WTC11 (cell line): Measurements from ENCODE around the gene CEP104. TPM values are rescaled to one million over a fixed set of nuclear protein-coding genes. Genes with fewer than 3 reads are reported as not detected.

Experiments used
- ATAC-seq: fragments of 200-7000 bp; cut with Tn5 transposase; 2 replicates; pipeline ENCODE4 v1.10.0; 2021; ENCODE audit warnings: mild to moderate bottlenecking, moderate library complexity
- CTCF ChIA-PET: fragments of 300-600 bp; sonication (Branson Sonifier 250); formaldehyde crosslinking; loops from one replicate; lab custom pipeline; 2021; ENCODE audit warnings: antibody characterized with exemption; lab: Charles Lee
- POLR2A ChIA-PET: fragments of 350-600 bp; sonication (Branson Sonifier 250); formaldehyde crosslinking; loops from one replicate; lab custom pipeline; 2021; ENCODE audit warnings: antibody characterized with exemption; lab: Charles Lee
- DNase-seq: peaks from one replicate; pipeline ENCODE4 v3.0.0; 2021; ENCODE audit warnings: low spot score
- H3K27ac Mint-ChIP-seq: 2 replicates; pipeline ENCODE4 v1.8.0; 2021; ENCODE audit warnings: mixed read lengths
- H3K27me3 Mint-ChIP-seq: 2 replicates; pipeline ENCODE4 v1.8.0; 2021; ENCODE audit warnings: low read depth, mild to moderate bottlenecking, moderate library complexity, mixed read lengths
- H3K36me3 Mint-ChIP-seq: 2 replicates; pipeline ENCODE4 v1.8.0; 2021; ENCODE audit warnings: mixed read lengths
- H3K4me1 Mint-ChIP-seq: 2 replicates; pipeline ENCODE4 v1.8.0; 2022; ENCODE audit warnings: mixed read lengths
- H3K4me3 Mint-ChIP-seq: 2 replicates; pipeline ENCODE4 v1.8.0; 2021; ENCODE audit warnings: mild to moderate bottlenecking, moderate library complexity, mixed read lengths
- H3K9me3 Mint-ChIP-seq: 2 replicates; pipeline ENCODE4 v1.8.0; 2021; ENCODE audit warnings: mixed read lengths
- ARID4B ChIP-seq: sonication (generic); formaldehyde crosslinking; IDR thresholded peaks from 2 replicates; pipeline ENCODE4 v1.8.0; 2023; ENCODE audit warnings: missing genetic modification reagents, mild to moderate bottlenecking, borderline replicate concordance
- CDX4 ChIP-seq: fragments of 250-450 bp; sonication (Bioruptor Pico); IDR thresholded peaks from 2 replicates; pipeline ENCODE4 v1.9.0; 2021; ENCODE audit warnings: moderate library complexity, mild to moderate bottlenecking, inconsistent platforms, borderline replicate concordance
- CREM ChIP-seq: sonication (generic); formaldehyde crosslinking; IDR thresholded peaks from 2 replicates; pipeline ENCODE4 v1.8.1; 2022; ENCODE audit warnings: mild to moderate bottlenecking, missing genetic modification reagents, moderate library complexity
- HMGA2 ChIP-seq: fragments of 250-450 bp; sonication (Bioruptor Pico); IDR thresholded peaks from 2 replicates; pipeline ENCODE4 v1.4.0; 2021; ENCODE audit warnings: mild to moderate bottlenecking, moderate library complexity
- HMGXB4 ChIP-seq: sonication (generic); formaldehyde crosslinking; IDR thresholded peaks from 2 replicates; pipeline ENCODE4 v1.8.1; 2023; ENCODE audit warnings: mild to moderate bottlenecking, moderate library complexity, missing genetic modification reagents
- MAX ChIP-seq: sonication (generic); formaldehyde crosslinking; IDR thresholded peaks from 2 replicates; pipeline ENCODE4 v1.8.0; 2022; ENCODE audit warnings: mild to moderate bottlenecking, missing genetic modification reagents
- MYBL2 ChIP-seq: sonication (generic); formaldehyde crosslinking; IDR thresholded peaks from 2 replicates; pipeline ENCODE4 v1.8.1; 2023; ENCODE audit warnings: mild to moderate bottlenecking, moderate library complexity, missing genetic modification reagents
- NFATC4 ChIP-seq: fragments of 250-450 bp; sonication (Bioruptor Pico); IDR thresholded peaks from 2 replicates; pipeline ENCODE4 v1.9.0; 2021; ENCODE audit warnings: mild to moderate bottlenecking
- NFYB ChIP-seq: sonication (generic); formaldehyde crosslinking; conservative IDR thresholded peaks from 2 replicates; pipeline ENCODE4 v1.8.0; 2022; ENCODE audit warnings: low read depth, missing genetic modification reagents
- OVOL2 ChIP-seq: fragments of 250-450 bp; sonication (Bioruptor Pico); IDR thresholded peaks from 2 replicates; pipeline ENCODE4 v1.9.0; 2021; ENCODE audit warnings: mild to moderate bottlenecking, borderline replicate concordance
- PREB ChIP-seq: sonication (generic); formaldehyde crosslinking; IDR thresholded peaks from 2 replicates; pipeline ENCODE4 v1.8.1; 2022; ENCODE audit warnings: mild to moderate bottlenecking, missing genetic modification reagents, moderate library complexity, borderline replicate concordance
- USF1 ChIP-seq: sonication (generic); formaldehyde crosslinking; IDR thresholded peaks from 2 replicates; pipeline ENCODE4 v1.8.0; 2022; ENCODE audit warnings: mild to moderate bottlenecking, missing genetic modification reagents
- ZBTB21 ChIP-seq: sonication (generic); formaldehyde crosslinking; IDR thresholded peaks from 2 replicates; pipeline ENCODE4 v1.8.1; 2023; ENCODE audit warnings: mild to moderate bottlenecking, missing genetic modification reagents, borderline replicate concordance
- ZBTB43 ChIP-seq: sonication (generic); formaldehyde crosslinking; IDR thresholded peaks from 2 replicates; pipeline ENCODE4 v1.8.1; 2023; ENCODE audit warnings: mild to moderate bottlenecking, missing genetic modification reagents
- ZNF219 ChIP-seq: sonication (generic); formaldehyde crosslinking; IDR thresholded peaks from 2 replicates; pipeline ENCODE4 v1.8.0; 2023; ENCODE audit warnings: missing genetic modification reagents, mild to moderate bottlenecking, borderline replicate concordance
- ZNF281 ChIP-seq: sonication (generic); formaldehyde crosslinking; IDR thresholded peaks from 2 replicates; pipeline ENCODE4 v1.8.0; 2023; ENCODE audit warnings: mild to moderate bottlenecking, missing genetic modification reagents
- ZNF425 ChIP-seq: fragments of 250-450 bp; sonication (Bioruptor Pico); conservative IDR thresholded peaks from 2 replicates; pipeline ENCODE4 v1.9.0; 2021; ENCODE audit warnings: mild to moderate bottlenecking
- total RNA-seq: library from RNA; stranded (reverse); gene quantifications from 3 replicates; pipeline ENCODE4 v1.2.3, GENCODE V29; 2021

The CEP104 gene
- total RNA-seq, 1 experiment from 2014 or later, result 38.0 TPM

GRCh38 chr1:3846541-3846940 lies 10.5 kb downstream of the CEP104 start:
- CTCF ChIA-PET, result interaction anchor here (1.0 to 1.8 kb wide), 2 partner anchors 19 to 122 kb away, joined by 3 to 7 read pairs; no protein-coding TSS in a partner anchor
- POLR2A ChIA-PET, result interaction anchor here (0.6 kb wide), 1 partner anchor 852 kb away, joined by 7 read pairs; no protein-coding TSS in a partner anchor
- Mint-ChIP-seq H3K4me3 (no peak overlapping the region), H3K27ac (no peak overlapping the region), H3K9me3 (no peaks in the 10 kb centered on the region), H3K36me3 (peaks cover 23% of the 10 kb centered on the region), H3K27me3 (no peaks in the 10 kb centered on the region), H3K4me1 (no peaks in the 10 kb centered on the region)
- DNase-seq (no peak), ATAC-seq (no peak)
- TF ChIP-seq HMGXB4 (CRISPR knock-in tag) (no peak), PREB (CRISPR knock-in tag) (no peak), MAX (CRISPR knock-in tag) (no peak), HMGA2 (no peak), NFYB (no peak), ZBTB43 (CRISPR knock-in tag) (no peak), ZBTB21 (CRISPR knock-in tag) (no peak), MYBL2 (CRISPR knock-in tag) (no peak), ZNF425 (CRISPR knock-in tag) (no peak), ARID4B (CRISPR knock-in tag) (no peak), ZNF281 (no peak), ZNF219 (CRISPR knock-in tag) (no peak), USF1 (CRISPR knock-in tag) (no peak), CDX4 (CRISPR knock-in tag) (no peak), NFATC4 (CRISPR knock-in tag) (no peak), CREM (CRISPR knock-in tag) (no peak), OVOL2 (CRISPR knock-in tag) (no peak)
